Measurements from ENCODE around the gene HHATL. TPM values are rescaled to one million over a fixed set of nuclear protein-coding genes. Genes with fewer than 3 reads are reported as not detected.

HHATL gene
- total RNA-seq, 1 donor from 2014 or later: not detected

DNA sequence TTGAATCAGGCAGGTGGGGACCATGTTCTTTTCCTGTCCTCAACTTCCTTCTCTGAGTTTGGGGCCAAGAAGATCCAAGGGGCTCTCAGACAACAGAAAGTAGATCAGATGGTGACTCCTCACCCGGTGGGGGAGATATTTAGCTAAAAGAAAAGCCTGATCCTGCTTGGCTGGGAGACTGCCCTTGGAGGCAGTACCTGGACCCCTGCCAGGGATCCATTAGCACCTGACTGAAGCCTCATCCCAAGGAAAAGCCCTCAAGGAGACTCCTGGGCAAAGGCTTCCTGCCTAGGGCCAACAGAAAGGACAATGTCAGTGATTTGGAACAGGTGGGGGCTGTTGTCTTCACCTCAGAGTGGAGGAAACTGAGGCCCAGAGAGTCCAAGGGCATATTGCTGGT is 33.5 kb upstream of the HHATL start:
- no peaks in the 10 kb centered on the region for H3K9me3 ChIP-seq (ENCODE audit: insufficient read depth, low read depth, low read length)
- no peaks in the 10 kb centered on the region for H3K36me3 ChIP-seq (ENCODE audit: insufficient read depth, low read length)
- DNase-seq (ENCODE audit: low read depth): no peak
- no peak for TF ChIP-seq EZH2 (IDR thresholded peaks at IDR 0.05; ENCODE audit: insufficient read depth, low read length)
- TF ChIP-seq, protein P1, sequence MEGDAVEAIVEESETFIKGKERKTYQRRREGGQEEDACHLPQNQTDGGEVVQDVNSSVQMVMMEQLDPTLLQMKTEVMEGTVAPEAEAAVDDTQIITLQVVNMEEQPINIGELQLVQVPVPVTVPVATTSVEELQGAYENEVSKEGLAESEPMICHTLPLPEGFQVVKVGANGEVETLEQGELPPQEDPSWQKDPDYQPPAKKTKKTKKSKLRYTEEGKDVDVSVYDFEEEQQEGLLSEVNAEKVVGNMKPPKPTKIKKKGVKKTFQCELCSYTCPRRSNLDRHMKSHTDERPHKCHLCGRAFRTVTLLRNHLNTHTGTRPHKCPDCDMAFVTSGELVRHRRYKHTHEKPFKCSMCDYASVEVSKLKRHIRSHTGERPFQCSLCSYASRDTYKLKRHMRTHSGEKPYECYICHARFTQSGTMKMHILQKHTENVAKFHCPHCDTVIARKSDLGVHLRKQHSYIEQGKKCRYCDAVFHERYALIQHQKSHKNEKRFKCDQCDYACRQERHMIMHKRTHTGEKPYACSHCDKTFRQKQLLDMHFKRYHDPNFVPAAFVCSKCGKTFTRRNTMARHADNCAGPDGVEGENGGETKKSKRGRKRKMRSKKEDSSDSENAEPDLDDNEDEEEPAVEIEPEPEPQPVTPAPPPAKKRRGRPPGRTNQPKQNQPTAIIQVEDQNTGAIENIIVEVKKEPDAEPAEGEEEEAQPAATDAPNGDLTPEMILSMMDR (IDR thresholded peaks at IDR 0.05; ENCODE audit: insufficient read depth, low read depth, low read length): no peak
- FAIRE-seq: no peak
- Mint-ChIP-seq H3K27me3 (ENCODE audit: low read depth, unreplicated experiment) (peaks cover 14% of the 10 kb centered on the region), H3K4me3 (ENCODE audit: unreplicated experiment) (no peak overlapping the region), H3K9me3 (ENCODE audit: unreplicated experiment) (peaks cover 9% of the 10 kb centered on the region), H3K36me3 (ENCODE audit: low read depth, unreplicated experiment) (no peaks in the 10 kb centered on the region), H3K4me1 (ENCODE audit: low read depth, unreplicated experiment) (no peaks in the 10 kb centered on the region), H3K27ac (ENCODE audit: unreplicated experiment) (no peak overlapping the region)
- no peaks in the 10 kb centered on the region for H3K79me2 ChIP-seq (ENCODE audit: insufficient read depth, low read length)
- H3K4me1 ChIP-seq (ENCODE audit: insufficient read depth, low read length): no peaks in the 10 kb centered on the region
- H3K4me3 ChIP-seq (ENCODE audit: insufficient read depth, low read depth, low read length): no peak overlapping the region
- no peaks in the 10 kb centered on the region for H4K20me1 ChIP-seq (ENCODE audit: insufficient read depth, low read length)
- H3K4me2 ChIP-seq (ENCODE audit: low read length): no peak overlapping the region
- H3K9ac ChIP-seq (ENCODE audit: low read length): no peak overlapping the region
- no peak overlapping the region for H3K27ac ChIP-seq (ENCODE audit: low read depth, low read length)
- H2AFZ ChIP-seq (ENCODE audit: low read depth, low read length): no peak overlapping the region
- H3K27me3 ChIP-seq (ENCODE audit: insufficient read depth, low read length): no peaks in the 10 kb centered on the region

DNA sequence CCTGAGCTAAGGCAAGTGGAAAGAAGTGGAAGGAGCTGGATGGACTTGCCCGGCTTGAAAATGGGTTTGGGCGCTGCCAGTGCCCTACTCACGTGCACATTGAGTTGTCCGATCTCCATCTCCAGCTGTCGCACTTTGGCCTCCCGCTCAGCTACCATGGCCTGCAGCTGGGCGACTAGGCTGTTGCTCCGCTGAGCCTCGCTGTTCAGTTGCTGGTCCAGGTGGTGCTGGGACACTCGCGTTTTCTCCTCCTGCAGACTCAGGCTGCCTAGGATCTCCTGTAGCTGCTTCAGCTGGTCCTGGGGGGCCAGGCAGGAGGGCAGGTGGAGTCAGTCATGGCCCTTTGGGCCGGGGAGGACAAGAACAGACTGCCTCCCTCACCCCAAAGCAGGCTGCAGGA is 33.0 kb upstream of the HHATL start:
- Histone ChIP-seq H2AFZ (ENCODE audit: low read depth, low read length) (no peak overlapping the region), H4K20me1 (ENCODE audit: insufficient read depth, low read length) (no peaks in the 10 kb centered on the region), H3K4me1 (ENCODE audit: insufficient read depth, low read length) (no peaks in the 10 kb centered on the region), H3K79me2 (ENCODE audit: insufficient read depth, low read length) (no peaks in the 10 kb centered on the region), H3K4me3 (ENCODE audit: insufficient read depth, low read depth, low read length) (no peak overlapping the region), H3K9ac (ENCODE audit: low read length) (no peak overlapping the region), H3K4me2 (ENCODE audit: low read length) (no peak overlapping the region), H3K27ac (ENCODE audit: low read depth, low read length) (no peak overlapping the region), H3K27me3 (ENCODE audit: insufficient read depth, low read length) (no peaks in the 10 kb centered on the region), H3K36me3 (ENCODE audit: insufficient read depth, low read length) (no peaks in the 10 kb centered on the region), H3K9me3 (ENCODE audit: insufficient read depth, low read depth, low read length) (no peaks in the 10 kb centered on the region)
- FAIRE-seq: no peak
- peaks cover 14% of the 10 kb centered on the region for H3K27me3 Mint-ChIP-seq (ENCODE audit: low read depth, unreplicated experiment)
- no peaks in the 10 kb centered on the region for H3K4me1 Mint-ChIP-seq (ENCODE audit: low read depth, unreplicated experiment)
- DNase-seq (ENCODE audit: low read depth): no peak
- no peak overlapping the region for H3K4me3 Mint-ChIP-seq (ENCODE audit: unreplicated experiment)
- H3K27ac Mint-ChIP-seq (ENCODE audit: unreplicated experiment): no peak overlapping the region
- TF ChIP-seq, protein P1 (IDR thresholded peaks at IDR 0.05; ENCODE audit: insufficient read depth, low read depth, low read length): no peak
- no peak for TF ChIP-seq EZH2 (IDR thresholded peaks at IDR 0.05; ENCODE audit: insufficient read depth, low read length)
- no peaks in the 10 kb centered on the region for H3K36me3 Mint-ChIP-seq (ENCODE audit: low read depth, unreplicated experiment)
- H3K9me3 Mint-ChIP-seq (ENCODE audit: unreplicated experiment): peaks cover 9% of the 10 kb centered on the region

- no peaks in the 10 kb centered on the region for H3K79me2 ChIP-seq (ENCODE audit: insufficient read depth, low read length)
- DNase-seq (ENCODE audit: low read depth): no peak
- H3K27ac ChIP-seq (ENCODE audit: low read depth, low read length): no peak overlapping the region
- no peak for FAIRE-seq
- no peaks in the 10 kb centered on the region for H3K36me3 ChIP-seq (ENCODE audit: insufficient read depth, low read length)
- H3K4me3 ChIP-seq (ENCODE audit: insufficient read depth, low read depth, low read length): no peak overlapping the region
- peaks cover 17% of the 10 kb centered on the region for H3K27me3 Mint-ChIP-seq (ENCODE audit: low read depth, unreplicated experiment)
- H3K9me3 ChIP-seq (ENCODE audit: insufficient read depth, low read depth, low read length): no peaks in the 10 kb centered on the region
- no peak overlapping the region for H3K27ac Mint-ChIP-seq (ENCODE audit: unreplicated experiment)
- H3K9ac ChIP-seq (ENCODE audit: low read length): no peak overlapping the region
- H2AFZ ChIP-seq (ENCODE audit: low read depth, low read length): no peak overlapping the region
- H3K4me2 ChIP-seq (ENCODE audit: low read length): no peak overlapping the region
- no peak overlapping the region for H3K4me3 Mint-ChIP-seq (ENCODE audit: unreplicated experiment)
- H3K4me1 ChIP-seq (ENCODE audit: insufficient read depth, low read length): no peaks in the 10 kb centered on the region
- no peak for TF ChIP-seq EZH2 (IDR thresholded peaks at IDR 0.05; ENCODE audit: insufficient read depth, low read length)
- TF ChIP-seq, protein P1 (IDR thresholded peaks at IDR 0.05; ENCODE audit: insufficient read depth, low read depth, low read length): no peak
- H3K36me3 Mint-ChIP-seq (ENCODE audit: low read depth, unreplicated experiment): no peaks in the 10 kb centered on the region
- H3K9me3 Mint-ChIP-seq (ENCODE audit: unreplicated experiment): peaks cover 9% of the 10 kb centered on the region
- H3K4me1 Mint-ChIP-seq (ENCODE audit: low read depth, unreplicated experiment): no peaks in the 10 kb centered on the region
- H3K27me3 ChIP-seq (ENCODE audit: insufficient read depth, low read length): no peaks in the 10 kb centered on the region
- H4K20me1 ChIP-seq (ENCODE audit: insufficient read depth, low read length): no peaks in the 10 kb centered on the region
Observed at GRCh38 chr3:42735019-42735418, 32.4 kb upstream of the HHATL start.
